ENCODE results near the gene TRIM41.

TRIM41 gene

DNA sequence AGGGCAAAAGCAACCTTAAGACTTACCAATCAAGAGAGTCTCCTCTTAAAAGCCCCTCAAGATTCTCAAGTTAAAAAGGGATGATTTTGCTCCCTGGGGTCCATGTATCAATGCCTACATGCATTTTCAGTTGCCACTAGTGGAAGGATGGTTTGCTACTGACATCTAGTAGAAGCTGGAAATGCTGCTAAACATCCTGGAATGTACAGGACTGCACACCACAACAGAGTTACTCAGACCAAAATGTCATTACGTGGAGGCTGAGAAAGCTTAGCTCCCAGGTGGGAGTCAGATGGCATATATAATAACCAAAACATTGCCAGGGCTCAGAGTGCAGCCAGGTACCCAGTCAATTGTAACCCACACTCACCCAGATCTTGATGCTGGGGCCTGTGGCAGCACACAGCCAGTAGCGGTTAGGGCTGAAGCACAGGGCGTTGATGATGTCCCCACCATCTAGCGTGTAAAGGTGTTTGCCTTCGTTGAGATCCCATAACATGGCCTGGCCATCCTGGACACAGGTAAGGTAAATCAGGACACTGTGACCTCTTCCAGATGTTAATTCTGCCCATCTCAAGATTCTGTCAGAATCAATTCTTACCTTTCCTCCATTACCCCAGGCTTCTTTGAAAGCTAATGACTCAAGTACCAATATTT lies 14.8 kb downstream of the TRIM41 start:
- H3K4me2 ChIP-seq (ENCODE audit: low read depth, low read length, poor library complexity, severe bottlenecking), result no peak overlapping the region
- no peak for TF ChIP-seq EZH2phosphoT487 (conservative IDR thresholded peaks at IDR 0.05; ENCODE audit: low read length)
- TF ChIP-seq, protein P1, sequence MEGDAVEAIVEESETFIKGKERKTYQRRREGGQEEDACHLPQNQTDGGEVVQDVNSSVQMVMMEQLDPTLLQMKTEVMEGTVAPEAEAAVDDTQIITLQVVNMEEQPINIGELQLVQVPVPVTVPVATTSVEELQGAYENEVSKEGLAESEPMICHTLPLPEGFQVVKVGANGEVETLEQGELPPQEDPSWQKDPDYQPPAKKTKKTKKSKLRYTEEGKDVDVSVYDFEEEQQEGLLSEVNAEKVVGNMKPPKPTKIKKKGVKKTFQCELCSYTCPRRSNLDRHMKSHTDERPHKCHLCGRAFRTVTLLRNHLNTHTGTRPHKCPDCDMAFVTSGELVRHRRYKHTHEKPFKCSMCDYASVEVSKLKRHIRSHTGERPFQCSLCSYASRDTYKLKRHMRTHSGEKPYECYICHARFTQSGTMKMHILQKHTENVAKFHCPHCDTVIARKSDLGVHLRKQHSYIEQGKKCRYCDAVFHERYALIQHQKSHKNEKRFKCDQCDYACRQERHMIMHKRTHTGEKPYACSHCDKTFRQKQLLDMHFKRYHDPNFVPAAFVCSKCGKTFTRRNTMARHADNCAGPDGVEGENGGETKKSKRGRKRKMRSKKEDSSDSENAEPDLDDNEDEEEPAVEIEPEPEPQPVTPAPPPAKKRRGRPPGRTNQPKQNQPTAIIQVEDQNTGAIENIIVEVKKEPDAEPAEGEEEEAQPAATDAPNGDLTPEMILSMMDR (IDR thresholded peaks at IDR 0.05; ENCODE audit: insufficient read depth, low read length, poor library complexity, severe bottlenecking), result no peak
- peaks cover 30% of the 10 kb centered on the region for H3K79me2 ChIP-seq (ENCODE audit: insufficient read depth, low read length)
- H3K36me3 ChIP-seq (ENCODE audit: low read length), result peaks cover 47% of the 10 kb centered on the region
- no peaks in the 10 kb centered on the region for H3K9me3 ChIP-seq (ENCODE audit: insufficient read depth, low read length)
- H4K20me1 ChIP-seq (ENCODE audit: low read depth, low read length), result peaks cover 30% of the 10 kb centered on the region; the same call in 1 of the 2 replicates
- H3K27me3 ChIP-seq (ENCODE audit: low read length), result no peaks in the 10 kb centered on the region
- H3K9ac ChIP-seq (ENCODE audit: low read length), result no peak overlapping the region
- no peak overlapping the region for H3K4me3 ChIP-seq (ENCODE audit: insufficient read depth, low read length, poor library complexity, severe bottlenecking)
- H2AFZ ChIP-seq (ENCODE audit: low read depth, low read length, severe bottlenecking), result no peak overlapping the region
- H3F3A ChIP-seq (ENCODE audit: insufficient read depth), result peaks cover 89% of the 10 kb centered on the region
- no peak overlapping the region for H3K27ac ChIP-seq (ENCODE audit: low read depth, low read length)
- no peaks in the 10 kb centered on the region for H3K9me2 ChIP-seq (replicated peaks; ENCODE audit: insufficient read depth, low read length)

DNA sequence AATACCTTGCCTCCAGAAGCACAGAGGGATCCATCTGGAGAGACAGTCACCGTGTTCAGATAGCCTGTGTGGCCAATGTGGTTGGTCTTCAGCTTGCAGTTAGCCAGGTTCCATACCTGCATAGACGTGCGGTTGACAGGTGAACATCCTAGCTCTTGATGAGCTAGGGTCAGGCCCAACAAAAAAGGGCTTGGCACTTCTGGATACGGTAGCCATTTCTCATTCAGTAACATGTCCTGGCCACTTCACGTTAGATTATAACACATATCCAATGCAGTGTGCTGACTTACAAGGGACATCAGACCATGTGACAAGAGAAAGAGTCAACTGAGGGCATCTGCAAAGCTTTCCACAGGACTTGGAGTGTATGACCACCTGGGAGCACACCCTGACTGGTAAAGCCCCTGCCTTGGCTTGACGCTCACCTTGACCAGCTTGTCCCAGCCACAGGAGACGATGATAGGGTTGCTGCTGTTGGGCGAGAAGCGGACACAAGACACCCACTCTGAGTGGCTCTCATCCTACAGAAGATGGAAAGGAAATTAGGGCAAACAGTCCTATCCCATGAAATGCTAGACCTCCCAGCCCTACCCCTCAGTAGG lies 16.1 kb downstream of the TRIM41 start:
- Histone ChIP-seq H4K20me1 (ENCODE audit: low read depth, low read length) (peaks cover 30% of the 10 kb centered on the region; the same call in 1 of the 2 replicates), H3K4me2 (ENCODE audit: low read depth, low read length, poor library complexity, severe bottlenecking) (no peak overlapping the region), H3K79me2 (ENCODE audit: insufficient read depth, low read length) (peaks cover 40% of the 10 kb centered on the region), H3K27me3 (ENCODE audit: low read length) (no peaks in the 10 kb centered on the region), H3K9me2 (replicated peaks; ENCODE audit: insufficient read depth, low read length) (no peaks in the 10 kb centered on the region), H3F3A (ENCODE audit: insufficient read depth) (peaks cover 94% of the 10 kb centered on the region), H3K27ac (ENCODE audit: low read depth, low read length) (no peak overlapping the region), H3K4me3 (ENCODE audit: insufficient read depth, low read length, poor library complexity, severe bottlenecking) (no peak overlapping the region), H3K36me3 (ENCODE audit: low read length) (peaks cover 49% of the 10 kb centered on the region), H3K9ac (ENCODE audit: low read length) (no peak overlapping the region), H3K9me3 (ENCODE audit: insufficient read depth, low read length) (no peaks in the 10 kb centered on the region), H2AFZ (ENCODE audit: low read depth, low read length, severe bottlenecking) (no peak overlapping the region)
- TF ChIP-seq EZH2phosphoT487 (conservative IDR thresholded peaks at IDR 0.05; ENCODE audit: low read length), result no peak
- TF ChIP-seq, protein P1 (IDR thresholded peaks at IDR 0.05; ENCODE audit: insufficient read depth, low read length, poor library complexity, severe bottlenecking), result no peak

DNA sequence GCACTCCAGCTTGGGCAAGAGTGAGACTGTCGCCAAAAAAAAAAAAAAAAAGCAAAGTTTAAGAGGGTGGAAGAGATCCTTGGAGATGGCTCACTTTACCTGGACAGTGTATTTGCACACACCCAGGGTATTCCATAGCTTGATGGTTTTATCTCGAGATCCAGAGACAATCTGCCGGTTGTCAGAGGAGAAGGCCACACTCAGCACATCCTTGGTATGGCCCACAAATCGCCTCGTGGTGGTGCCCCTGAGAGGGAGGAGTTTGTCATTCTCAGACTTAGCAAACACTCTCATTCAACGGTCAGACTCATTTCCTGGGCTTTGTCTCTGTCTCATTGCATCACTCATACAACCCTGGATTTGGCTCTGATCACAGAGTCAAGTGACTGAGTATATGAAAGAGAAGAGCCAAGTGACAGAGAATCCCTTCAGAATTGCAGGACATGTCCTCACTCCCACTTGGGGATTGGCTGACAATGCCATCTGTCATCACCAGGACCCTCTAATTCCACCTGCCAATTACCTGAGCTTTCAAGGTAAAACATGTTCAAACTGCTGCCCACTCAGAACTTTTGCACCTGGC lies 18.4 kb downstream of the TRIM41 start:
- H3K9me2 ChIP-seq (replicated peaks; ENCODE audit: insufficient read depth, low read length), result no peaks in the 10 kb centered on the region
- H3K36me3 ChIP-seq (ENCODE audit: low read length), result peaks cover 49% of the 10 kb centered on the region
- H4K20me1 ChIP-seq (ENCODE audit: low read depth, low read length), result peaks cover 30% of the 10 kb centered on the region; the same call in 1 of the 2 replicates
- H3K9ac ChIP-seq (ENCODE audit: low read length), result peak overlapping the region; percentile 95
- H3K9me3 ChIP-seq (ENCODE audit: insufficient read depth, low read length), result no peaks in the 10 kb centered on the region
- no peaks in the 10 kb centered on the region for H3K27me3 ChIP-seq (ENCODE audit: low read length)
- H3K4me2 ChIP-seq (ENCODE audit: low read depth, low read length, poor library complexity, severe bottlenecking), result peak overlapping the region; percentile 73
- H2AFZ ChIP-seq (ENCODE audit: low read depth, low read length, severe bottlenecking), result no peak overlapping the region
- no peak for TF ChIP-seq EZH2phosphoT487 (conservative IDR thresholded peaks at IDR 0.05; ENCODE audit: low read length)
- TF ChIP-seq, protein P1 (IDR thresholded peaks at IDR 0.05; ENCODE audit: insufficient read depth, low read length, poor library complexity, severe bottlenecking), result no peak
- H3K27ac ChIP-seq (ENCODE audit: low read depth, low read length), result peak overlapping the region; percentile 91
- H3K4me3 ChIP-seq (ENCODE audit: insufficient read depth, low read length, poor library complexity, severe bottlenecking), result peak overlapping the region; percentile 87
- peaks cover 46% of the 10 kb centered on the region for H3K79me2 ChIP-seq (ENCODE audit: insufficient read depth, low read length)
- H3F3A ChIP-seq (ENCODE audit: insufficient read depth), result peaks cover 87% of the 10 kb centered on the region

All from SU-DHL-6 (cell line).